ENCODE results near the gene ACOT7.
"Not testable (repeated sequence)": the region's sequence is repeated elsewhere in the genome, so short reads cannot be mapped to it uniquely, and the experiment has no call there.

Gene ACOT7

DNA sequence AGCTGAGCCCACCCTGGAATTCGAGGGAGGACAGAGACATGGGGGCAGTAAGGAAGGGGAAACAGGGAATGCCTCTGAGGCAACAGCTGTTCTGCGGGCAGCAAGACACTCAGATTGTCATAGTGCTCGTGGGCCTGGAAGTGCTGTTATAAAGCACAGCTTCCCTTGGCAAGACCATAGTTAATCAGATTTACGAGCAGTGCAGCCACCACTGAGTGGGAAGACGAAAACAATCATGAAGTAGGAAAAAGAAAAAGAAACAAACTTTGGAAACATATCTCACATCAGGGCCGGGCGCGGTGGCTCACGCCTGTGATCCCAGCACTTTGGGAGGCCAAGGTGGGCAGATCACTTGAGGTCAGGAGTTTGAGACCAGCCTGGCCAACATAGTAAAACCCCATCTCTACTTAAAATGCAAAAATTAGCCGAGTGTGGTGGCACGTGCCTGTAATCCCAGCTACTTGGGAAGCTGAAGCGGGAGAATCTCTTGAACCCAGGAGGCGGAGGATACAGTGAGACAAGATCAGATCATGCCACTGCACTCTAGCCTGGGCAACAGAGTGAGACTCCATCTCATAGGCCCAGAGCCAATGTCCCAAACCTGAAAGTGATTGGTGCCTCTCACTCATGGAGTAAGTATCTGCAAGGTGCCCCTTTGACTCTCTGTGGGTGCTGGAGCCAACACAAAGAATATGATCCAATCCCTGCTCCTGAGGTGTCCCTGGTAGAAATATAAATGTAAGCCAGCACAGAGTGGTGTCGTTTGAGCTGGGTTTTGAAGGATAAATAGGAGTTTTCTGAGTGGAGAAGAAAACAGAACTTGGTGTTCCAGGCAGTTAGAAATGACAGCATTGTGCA, 77.1 kb downstream of the ACOT7 start:
- DNase-seq (ENCODE audit: low read depth in 2 of 2, low spot score in 1 of 2) = no peak

DNA sequence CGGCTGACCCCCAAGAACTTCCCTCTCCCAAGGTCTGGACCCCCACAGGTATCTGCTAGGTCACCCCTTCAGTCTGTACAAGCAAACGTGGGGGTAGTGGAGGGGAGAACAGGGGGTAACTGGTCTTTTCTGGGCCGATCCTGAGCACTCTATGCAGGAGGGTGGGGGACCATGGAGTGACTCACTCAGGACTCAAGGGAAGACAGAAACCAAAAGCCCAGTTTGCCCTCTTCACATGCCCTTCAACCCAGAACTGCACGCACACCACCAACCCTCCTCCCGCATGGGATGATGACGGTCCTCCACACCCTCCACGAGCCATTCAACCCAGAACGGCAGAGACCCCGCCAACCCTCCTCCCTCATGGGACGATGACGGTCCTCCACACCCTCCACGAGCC, 79.1 kb downstream of the ACOT7 start:
- DNase-seq (ENCODE audit: low read depth in 2 of 2, low spot score in 1 of 2) = no peak

DNA sequence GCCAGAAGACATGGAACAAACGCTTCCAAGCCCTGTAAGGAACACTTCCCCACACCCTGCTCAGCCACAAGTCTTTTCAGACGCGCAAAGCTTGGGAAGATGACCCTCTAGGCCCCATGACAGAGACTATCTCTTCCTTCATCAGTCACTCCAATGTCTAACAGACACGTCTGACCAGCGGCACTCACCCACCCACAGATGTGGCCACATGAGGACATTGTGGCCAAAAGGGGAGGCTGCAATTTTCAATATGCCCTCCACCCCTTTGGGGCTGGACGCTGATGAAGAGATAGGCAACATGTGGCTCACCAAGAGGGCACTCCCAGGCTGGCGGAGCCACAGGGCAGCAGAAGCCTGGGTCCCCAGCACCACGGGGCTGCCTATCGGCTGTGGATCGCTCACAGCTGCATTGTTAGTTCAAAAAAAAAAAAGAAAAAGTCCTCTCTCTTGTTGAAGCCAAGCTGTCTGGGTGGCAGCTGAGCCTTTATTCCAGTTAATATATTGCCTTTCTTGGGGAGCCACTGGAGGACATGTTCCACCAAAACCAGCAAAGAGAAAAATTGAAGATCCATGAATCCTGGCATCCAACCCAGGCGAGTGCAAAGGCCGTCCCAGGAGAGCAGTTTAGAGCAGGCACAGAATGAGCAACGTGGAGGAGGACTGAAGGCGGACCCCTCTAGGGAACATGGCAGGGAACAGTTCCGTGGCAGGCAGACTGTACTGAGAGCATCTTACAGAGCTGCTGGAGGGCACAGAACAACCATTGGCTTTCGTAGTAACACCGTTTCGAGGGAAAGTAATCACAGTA, 80.0 kb downstream of the ACOT7 start:
- no peak for DNase-seq (ENCODE audit: low read depth in 2 of 2, low spot score in 1 of 2)

DNA sequence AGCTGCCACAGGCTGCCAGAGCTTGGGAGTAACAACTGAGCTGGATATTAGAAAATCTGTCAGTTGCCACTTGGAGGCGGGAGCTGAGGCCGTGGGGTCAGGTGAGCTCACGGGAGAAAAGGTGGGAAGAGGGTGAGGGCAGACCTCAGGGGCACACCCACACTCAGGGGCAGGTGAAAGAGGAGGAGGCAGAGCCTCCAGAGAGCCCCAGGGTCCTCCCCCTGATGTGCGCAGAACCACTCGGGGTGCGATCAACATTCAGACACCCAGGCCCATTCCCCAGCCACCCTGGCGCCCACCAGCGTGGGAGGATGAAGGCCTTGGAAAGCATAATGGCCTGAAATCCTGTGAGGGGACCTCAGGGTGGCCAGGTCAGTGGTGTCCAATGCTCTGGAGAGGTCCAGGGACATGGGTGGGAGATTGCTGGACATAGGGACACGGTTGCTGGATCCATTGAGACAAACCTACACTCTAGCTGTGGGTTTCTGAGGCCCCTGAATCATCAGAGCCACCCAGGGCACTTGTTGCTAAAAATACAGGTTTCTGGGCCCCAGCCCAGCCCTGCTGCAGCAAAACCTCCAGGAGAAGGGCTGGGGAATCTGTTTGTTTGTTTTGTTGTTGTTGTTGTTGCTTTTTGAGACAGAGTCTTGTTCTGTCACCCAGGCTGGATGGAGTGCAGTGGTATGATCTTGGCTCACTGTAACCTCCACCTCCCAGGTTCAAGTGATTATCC, 83.3 kb downstream of the ACOT7 start:
- DNase-seq (ENCODE audit: low read depth in 2 of 2, low spot score in 1 of 2) = no peak

DNA sequence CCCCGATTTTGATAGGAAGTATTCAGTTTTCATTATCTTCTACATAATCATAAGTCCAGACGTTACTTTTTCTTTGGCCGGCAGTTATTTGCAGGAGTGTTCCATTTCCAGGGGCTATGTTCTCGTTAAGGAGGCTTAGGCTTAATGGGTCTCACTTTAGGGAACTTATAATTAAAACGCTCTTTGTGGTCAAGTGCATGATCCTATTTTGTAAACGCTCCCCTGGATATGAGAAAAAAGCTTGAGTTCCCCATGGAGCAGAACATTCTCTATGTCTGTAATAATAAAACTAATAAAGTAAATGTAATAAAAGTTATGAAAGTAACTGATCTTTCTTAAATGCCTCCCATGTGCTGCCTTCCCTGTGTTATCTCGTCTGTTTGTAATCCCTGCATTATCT, 84.0 kb downstream of the ACOT7 start:
- no peak for DNase-seq (ENCODE audit: low read depth in 2 of 2, low spot score in 1 of 2)

DNA sequence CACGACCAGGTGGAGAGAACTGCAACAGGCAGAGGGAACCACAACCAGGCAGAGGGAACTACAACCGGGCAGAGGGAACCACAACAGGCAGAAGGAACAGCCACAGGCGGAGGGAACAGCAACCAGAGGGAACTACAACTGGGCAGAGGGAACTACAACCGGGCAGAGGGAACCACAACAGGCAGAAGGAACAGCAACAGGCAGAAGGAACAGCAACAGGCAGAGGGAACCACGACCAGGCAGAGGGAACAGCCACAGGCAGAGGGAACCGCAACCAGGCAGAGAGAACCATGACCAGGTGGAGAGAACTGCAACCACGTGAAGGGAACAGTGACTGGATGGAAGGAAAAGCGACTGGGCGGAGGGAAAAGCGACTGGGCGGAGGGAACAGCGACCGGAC, 85.1 kb downstream of the ACOT7 start:
- DNase-seq (ENCODE audit: low read depth in 2 of 2, low spot score in 1 of 2) = no peak

DNA sequence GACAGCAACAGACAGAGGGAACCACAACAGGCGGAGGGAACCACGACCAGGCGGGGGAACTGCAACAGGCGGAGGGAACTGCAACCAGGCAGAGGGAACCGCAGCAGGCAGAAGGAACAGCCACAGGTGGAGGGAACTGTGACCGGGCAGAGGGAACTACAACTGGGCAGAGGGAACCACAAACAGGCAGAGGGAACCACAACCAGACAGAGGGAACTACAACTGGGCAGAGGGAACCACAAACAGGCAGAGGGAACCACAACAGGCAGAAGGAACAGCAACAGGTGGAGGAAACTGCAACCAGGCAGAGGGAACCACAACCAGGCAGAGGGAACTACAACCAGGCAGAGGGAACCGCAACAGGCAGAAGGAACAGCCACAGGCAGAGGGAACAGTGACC, 85.9 kb downstream of the ACOT7 start:
- not testable (repeated sequence) for DNase-seq (ENCODE audit: low read depth in 2 of 2, low spot score in 1 of 2)

DNA sequence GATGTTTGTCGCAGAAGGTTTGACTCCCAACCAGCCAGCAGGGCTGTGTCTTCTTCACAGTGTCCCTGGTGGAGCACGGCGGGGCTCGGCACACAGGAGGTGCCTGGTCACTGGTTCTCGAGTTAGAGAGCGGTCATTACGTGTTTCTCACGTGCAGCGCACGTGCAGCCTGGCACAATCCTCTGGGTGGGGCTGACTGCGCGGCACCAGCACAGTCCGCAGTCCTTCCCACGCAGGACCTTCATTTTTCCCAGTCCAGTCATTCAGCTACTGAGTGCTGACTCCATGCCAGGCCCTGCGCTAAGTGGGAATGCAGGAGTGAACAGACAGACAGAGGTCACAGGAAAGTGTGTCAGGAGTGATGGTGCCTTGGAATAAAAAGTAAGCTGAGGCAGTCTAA, 86.5 kb downstream of the ACOT7 start:
- DNase-seq (ENCODE audit: low read depth in 2 of 2, low spot score in 1 of 2) = no peak

DNA sequence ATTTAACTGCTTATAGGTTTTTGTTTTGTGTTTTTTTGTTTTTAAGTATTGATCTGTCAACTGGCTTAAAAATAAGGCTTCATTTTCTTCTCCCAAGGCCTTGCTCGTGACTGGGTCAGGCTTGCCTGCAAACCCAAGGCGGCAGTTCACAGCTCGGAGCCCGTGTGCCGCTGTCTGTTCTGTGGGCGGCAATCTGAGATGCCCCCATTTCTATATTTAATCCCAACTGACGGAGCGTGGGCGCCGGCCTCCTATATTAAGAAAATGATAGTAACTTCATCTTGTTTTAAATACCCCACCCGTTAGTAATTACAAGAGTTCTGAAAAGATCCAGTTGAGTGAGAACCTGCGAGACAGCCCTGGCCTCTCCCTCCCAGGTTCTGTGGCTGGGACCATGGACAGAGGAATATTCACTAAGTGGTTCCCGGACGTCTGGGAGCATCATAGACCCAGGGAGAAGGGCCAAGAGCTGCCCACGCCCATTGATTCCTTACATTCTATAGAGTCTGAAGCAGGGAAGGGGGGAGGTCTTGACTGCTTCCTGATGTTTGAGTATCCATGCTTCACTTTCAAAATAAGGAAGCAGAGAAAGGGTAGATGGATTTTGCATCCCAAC, 90.1 kb downstream of the ACOT7 start:
- no peak for DNase-seq (ENCODE audit: low read depth in 2 of 2, low spot score in 1 of 2)

DNA sequence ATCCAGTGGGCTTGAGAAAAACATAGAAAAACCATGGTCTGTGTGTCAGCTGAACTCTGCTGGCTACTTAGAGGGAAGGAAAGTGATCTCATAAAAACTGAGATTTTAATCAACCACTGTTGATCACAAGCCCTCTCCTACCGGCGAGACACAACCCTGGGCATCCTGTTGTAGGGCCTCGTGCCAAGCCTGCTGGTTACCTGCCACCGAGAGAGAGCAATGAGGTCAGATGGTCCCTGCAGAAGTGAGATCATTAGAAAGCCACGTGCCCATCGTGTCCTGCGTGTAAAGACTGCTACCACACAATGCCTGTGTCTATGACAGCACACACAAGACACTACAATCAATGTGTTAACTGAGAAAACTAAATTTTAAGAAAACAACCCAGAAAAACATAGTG, 91.0 kb downstream of the ACOT7 start:
- DNase-seq (ENCODE audit: low read depth in 2 of 2, low spot score in 1 of 2) = no peak

DNA sequence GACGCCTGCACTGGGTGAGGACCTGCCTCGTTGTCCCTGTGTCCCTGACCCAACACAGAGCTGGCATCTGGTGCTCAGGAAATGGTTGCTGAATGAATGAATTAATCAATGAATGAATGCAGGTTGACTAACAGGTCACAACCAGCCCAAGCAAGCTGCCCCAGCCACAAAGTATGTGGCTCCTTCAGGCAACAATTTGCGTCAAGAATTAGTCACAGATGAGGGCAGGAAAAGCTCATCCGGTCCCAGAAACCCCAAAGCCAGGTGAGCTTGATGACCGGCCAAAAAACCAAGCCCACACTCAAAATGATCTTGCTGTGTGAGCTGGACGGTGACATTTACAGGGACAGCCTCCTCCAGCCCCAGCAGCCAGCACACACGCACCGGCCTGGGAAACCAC, 92.0 kb downstream of the ACOT7 start:
- no peak for DNase-seq (ENCODE audit: low read depth in 2 of 2, low spot score in 1 of 2)

DNA sequence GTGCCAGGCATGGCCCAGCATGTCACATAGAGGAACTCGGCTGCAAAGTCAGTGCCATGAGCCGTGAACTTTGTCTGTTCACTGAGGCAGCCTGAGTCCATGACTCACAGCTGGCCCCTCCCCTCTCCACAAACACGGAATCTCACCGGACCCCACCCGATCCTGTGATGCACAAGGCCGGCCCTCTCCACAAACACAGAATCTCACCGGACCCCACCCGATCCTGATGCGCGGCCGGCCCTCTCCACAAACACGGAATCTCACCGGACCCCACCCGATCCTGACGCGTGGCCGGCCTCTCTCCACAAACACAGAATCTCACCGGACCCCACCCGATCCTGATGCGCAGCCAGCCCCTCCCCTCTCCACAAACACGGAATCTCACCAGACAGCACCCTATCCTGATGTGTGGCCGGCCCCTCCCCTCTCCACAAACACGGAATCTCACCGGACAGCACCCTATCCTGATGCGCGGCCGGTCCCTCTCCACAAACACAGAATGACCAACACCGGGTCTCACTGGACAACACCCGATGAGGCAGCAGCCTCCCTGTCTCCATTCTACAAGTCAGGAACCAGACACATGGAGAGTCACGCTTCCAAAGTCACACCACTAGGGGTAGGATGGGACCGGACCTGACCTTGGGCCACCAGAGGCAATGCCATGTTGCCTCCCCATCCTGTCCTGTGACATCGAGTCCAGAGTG, 93.1 kb downstream of the ACOT7 start:
- DNase-seq (ENCODE audit: low read depth in 2 of 2, low spot score in 1 of 2) = no peak

DNA sequence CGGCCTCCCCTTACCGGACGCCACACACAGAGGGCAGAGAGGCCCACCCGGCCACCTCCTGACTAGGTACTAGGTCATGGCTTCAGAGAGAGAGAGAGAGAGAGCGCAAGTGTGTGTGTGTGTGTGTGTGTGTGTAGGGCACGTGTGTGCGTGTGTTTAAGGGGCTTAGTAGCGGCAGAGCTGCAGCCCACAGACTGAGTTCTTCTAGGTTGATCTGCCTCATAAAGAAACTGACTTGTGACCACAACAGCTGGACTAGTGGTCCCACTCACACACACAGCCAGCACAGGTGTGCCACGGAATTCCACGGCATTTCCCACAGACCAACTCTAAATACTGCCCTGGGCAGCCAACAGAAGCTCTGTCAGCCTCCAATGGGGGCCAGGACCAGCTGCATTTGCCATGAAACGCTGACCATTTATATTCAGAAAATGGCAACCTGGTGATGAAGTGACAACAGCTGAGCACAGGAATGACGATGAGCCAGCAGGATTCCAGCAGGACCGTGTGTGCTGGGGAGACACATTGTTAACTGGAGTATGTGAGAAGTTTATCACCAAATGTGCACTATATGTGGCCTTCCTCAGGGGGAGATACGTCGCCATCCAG, 93.9 kb downstream of the ACOT7 start:
- DNase-seq (ENCODE audit: low read depth in 2 of 2, low spot score in 1 of 2) = no peak

DNA sequence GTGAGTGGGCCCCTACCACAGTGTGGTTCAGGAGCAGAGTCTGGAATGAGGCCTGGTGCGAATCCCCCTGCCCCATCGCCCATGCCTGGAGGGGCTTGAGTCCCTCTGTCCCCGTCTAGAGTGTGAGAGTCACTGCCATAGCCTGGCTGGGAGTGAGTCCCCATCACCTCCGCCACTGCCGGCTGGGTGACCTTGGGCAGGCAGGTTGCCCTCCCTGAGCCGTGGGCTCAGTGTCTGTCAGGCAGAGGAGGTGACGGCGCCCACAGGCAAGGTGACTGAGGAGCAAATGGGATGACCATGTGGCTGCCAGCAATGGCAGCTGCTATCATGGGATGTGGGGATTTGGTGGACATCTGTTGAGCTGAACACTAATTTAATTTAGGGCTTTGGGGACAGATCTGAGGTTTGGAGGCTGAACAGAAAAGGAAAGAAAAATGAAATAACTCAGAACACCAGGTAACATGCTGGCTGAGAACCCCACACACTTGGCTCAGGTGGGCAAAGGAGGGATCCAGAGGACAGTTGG, 94.6 kb downstream of the ACOT7 start:
- DNase-seq (ENCODE audit: low read depth in 2 of 2, low spot score in 1 of 2) = no peak

DNA sequence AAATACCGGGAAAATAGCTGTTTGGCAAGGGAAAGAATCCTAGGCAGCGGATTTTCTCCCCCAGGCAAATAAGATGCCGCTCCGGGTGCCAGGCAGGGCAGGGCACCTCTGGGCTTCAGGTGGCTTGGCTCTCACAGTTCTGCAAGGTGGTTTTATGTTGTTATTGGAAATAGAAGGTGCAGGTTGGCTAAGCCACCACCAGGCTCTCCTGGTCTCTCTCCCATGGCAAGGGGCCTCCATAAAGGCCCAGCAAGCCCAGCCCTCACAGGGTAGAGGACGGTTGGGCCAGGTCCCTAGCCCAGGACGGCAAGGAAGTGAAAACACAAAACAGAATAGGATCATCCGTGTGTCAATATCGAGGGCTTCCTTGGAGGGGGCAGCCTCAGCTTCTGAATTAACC, 95.0 kb downstream of the ACOT7 start:
- DNase-seq (ENCODE audit: low read depth in 2 of 2, low spot score in 1 of 2) = no peak

DNA sequence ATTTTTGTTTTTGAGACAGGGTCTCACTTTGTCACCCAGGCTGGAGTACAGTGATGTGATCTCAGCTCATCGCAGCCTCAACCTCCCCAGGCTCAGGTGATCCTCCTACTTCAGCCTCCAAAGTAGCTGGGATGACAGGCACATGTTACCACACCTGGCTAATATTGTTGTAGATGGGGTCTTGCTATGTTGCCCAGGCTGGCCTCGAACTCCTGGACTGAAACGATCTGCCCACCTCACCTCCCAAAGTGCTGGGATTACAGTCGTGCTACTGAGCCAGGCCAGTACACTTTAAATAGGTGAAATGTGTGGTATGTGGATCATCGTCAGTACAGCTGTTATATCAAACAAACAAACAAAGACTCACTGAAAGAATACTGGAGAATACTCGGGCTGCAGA, 97.7 kb downstream of the ACOT7 start:
- no peak for DNase-seq (ENCODE audit: low read depth in 2 of 2, low spot score in 1 of 2)

DNA sequence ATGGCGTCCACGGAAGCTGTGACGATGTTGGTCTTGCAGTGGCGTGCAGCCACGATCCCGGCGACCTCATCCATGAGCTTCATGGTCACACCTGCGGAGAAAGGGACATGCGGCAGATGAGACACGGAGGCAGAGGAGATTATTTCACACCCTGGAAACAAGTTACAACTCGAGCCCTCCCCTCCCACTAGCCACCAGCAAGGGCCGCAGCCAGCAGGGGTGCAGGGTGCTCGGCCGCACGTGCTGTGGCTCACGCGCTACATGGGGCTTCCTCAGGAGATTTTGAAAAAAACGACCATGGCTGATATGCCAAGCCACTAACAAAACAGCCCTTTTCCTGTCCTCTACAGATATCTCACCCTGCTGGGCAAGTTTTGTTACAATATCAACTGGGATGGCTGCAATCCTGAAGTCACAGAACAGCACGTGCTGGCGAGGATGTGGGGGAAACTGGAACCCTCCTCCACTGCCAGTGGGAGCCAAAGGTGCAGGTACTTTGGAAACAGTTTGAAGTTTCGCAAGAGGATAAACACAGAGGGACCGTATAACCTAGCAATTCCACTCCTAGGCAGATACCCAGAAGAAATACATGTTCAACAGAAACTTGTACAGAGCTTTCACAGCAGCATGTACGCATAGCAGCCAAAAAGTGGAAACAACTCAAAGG, 98.5 kb downstream of the ACOT7 start:
- DNase-seq (ENCODE audit: low read depth in 2 of 2, low spot score in 1 of 2) = no peak

DNA sequence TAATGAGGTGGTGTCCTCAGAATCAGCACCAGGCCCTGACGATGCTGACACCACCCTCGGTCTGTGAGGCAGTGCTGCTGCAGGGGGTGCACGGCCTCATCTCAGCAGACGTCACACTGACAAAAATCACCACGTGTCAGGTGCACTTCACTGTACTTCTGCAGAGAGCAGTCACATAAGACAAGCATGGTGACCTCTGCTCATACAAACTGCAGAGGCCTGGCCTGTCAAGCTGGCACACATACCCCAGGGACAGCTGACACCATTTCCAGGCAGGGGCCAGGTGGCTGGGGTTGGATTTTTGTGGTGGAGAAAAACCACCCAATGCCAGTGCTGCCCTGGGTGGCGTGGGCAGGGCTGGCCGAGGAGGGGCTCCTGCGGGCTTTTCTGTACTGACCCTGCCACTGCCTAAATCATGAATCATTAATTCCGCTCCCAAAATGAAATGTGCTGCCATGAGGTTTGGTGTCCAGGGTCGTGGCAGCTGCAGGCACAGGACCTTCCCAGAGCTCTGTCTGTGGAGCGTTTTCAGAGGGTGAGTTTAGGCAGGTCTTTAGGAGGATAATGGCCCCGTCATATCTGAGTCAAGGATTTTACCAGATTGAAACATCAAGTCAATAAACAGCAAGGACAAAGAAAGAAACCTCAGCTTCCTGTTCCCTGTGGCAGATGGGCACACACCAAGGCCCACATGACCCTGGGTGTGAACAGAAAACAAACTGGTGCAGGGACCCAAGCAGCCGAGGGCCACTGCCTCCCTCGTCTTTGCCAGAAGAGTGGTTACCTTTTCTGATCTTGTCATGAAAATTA, 99.3 kb downstream of the ACOT7 start:
- no peak for DNase-seq (ENCODE audit: low read depth in 2 of 2, low spot score in 1 of 2)

DNA sequence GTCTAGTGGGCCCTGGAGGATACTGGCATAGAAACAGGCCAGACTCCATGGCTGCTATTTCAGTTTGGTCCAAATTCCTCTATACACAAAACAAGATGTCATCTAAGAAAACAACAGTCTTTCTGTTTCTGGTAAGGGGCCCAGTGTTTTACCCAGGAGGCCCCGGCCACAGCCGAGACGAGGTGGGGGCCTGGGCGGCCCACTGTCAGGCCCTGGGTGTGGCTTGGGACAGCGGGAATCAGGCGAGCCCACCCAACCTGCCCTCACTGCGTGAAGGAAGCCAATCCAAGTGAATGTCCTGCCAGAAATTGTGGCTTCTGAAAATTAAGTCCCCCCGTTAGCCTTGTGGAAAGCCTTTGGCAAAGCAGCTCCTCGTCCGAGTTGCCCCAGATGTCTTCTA, 101.5 kb downstream of the ACOT7 start:
- no peak for DNase-seq (ENCODE audit: low read depth in 2 of 2, low spot score in 1 of 2)

All from stimulated activated CD8-positive, alpha-beta memory T cell treated with anti-CD3 and anti-CD28 coated beads, Interleukin-4, amount 100 ng/mL, for 4 hours (primary cell).